Upper lobe of left lung (tissue), 6 donors: ENCODE data around the gene ANKRD44. TPM values are rescaled to one million over a fixed set of nuclear protein-coding genes. Genes with fewer than 3 reads are reported as not detected.
A peak's percentile ranks its signal among the peaks of the same experiment; 100 is the strongest.

Experiments used
- ATAC-seq, 2 donors: fragments of 200-7000 bp; cut with Tn5 transposase; one replicate each; pipeline ENCODE4 v1.9.1; 2022; ENCODE audit warnings: mild to moderate bottlenecking in 2 of 2, moderate library complexity in 2 of 2; ENCODE audit not compliant: low FRiP score in 2 of 2
- DNase-seq, 2 donors: peaks; one replicate each; pipeline ENCODE4 v3.0.0-alpha.2; 2019 to 2020
- H3K27ac ChIP-seq, 4 donors: fragments of 200-600 bp; sonication (generic); one replicate each; pipeline ENCODE4 v1.5.1; 2016 to 2019
- H3K27me3 ChIP-seq, 4 donors: fragments of 200-600 bp; sonication (generic); one replicate each; pipeline ENCODE4 v1.5.1; 2017 to 2019
- H3K36me3 ChIP-seq, 4 donors: fragments of 200-600 bp; sonication (generic); one replicate each; pipeline ENCODE4 v1.5.1; 2016 to 2019
- H3K4me1 ChIP-seq, 4 donors: fragments of 200-600 bp; sonication (generic); one replicate each; pipeline ENCODE4 v1.5.1; 2018 to 2019
- H3K4me3 ChIP-seq, 4 donors: fragments of 200-600 bp; sonication (generic); one replicate each; pipeline ENCODE4 v1.5.1; 2017 to 2019; ENCODE audit warnings: mild to moderate bottlenecking in 2 of 4, moderate library complexity in 1 of 4
- H3K9me3 ChIP-seq, 4 donors: fragments of 200-600 bp; sonication (generic); one replicate each; pipeline ENCODE4 v1.5.1; 2018 to 2019
- EP300 ChIP-seq, 4 donors: sonication (generic); formaldehyde crosslinking; IDR thresholded peaks; one replicate each; pipeline ENCODE4 v1.5.1; 2017; ENCODE audit warnings: antibody characterized with exemption in 4 of 4, control low read depth in 2 of 4
- POLR2A ChIP-seq, 4 donors: fragments of 450-650 bp; IDR thresholded peaks; one replicate each; pipeline ENCODE4 v1.5.1; 2016 to 2017; ENCODE audit warnings: antibody characterized with exemption in 4 of 4, mild to moderate bottlenecking in 2 of 4
- POLR2AphosphoS5 ChIP-seq, 2 donors: sonication (generic); formaldehyde crosslinking; IDR thresholded peaks; one replicate each; pipeline ENCODE4 v1.5.1; 2017; ENCODE audit warnings: antibody characterized with exemption in 2 of 2
- WGBS, 2 donors: methylation state at CpG; one replicate each; pipeline ENCODE4 v1.1.5; 2017 to 2018; 5-methylcytosine and 5-hydroxymethylcytosine counted together
- total RNA-seq, 6 donors: library from RNA; depleted of rRNA in 4 of 6; stranded (reverse); fragments of >200 nt in 4 of 6; gene quantifications; one replicate each; pipeline versions ENCODE4 v1.1.0 to v1.2.1, GENCODE V29; 2016 to 2021
- TF ChIP-seq, protein P1 (sequence below), 6 experiments: fragments of 450-650 bp in 4 of 6; fragments of 200-600 bp in 2 of 6; sonication (generic) in 2 of 6; IDR thresholded peaks; one replicate each; pipeline ENCODE4 v1.5.1; 2016 to 2019; ENCODE audit warnings: antibody characterized with exemption in 6 of 6
- donor health status: DM: no; HTN: no; CAD: no; lungs with moderate emphysema.
- donor health status: DM: no; HTN: yes; CAD: no; lungs with severe emphysema.

The ANKRD44 gene
- total RNA-seq, 6 donors from 2014 or later: 41.0 to 91.1 (median 61.7) TPM

- DNase-seq (no peak), ATAC-seq (no peak)
- H3K4me1 ChIP-seq: peaks cover 0 to 10% (median 5%) of the 10 kb centered on the region in 4 donors
- no peak overlapping the region for H3K27ac ChIP-seq
- H3K4me3 ChIP-seq: no peak overlapping the region
- peaks cover 0 to 76% (median 19%) of the 10 kb centered on the region in 4 donors for H3K36me3 ChIP-seq
- TF ChIP-seq POLR2AphosphoS5 (IDR thresholded peaks at IDR 0.05) (no peak), EP300 (IDR thresholded peaks at IDR 0.05) (no peak), POLR2A (IDR thresholded peaks at IDR 0.05) (no peak)
- TF ChIP-seq, protein P1, sequence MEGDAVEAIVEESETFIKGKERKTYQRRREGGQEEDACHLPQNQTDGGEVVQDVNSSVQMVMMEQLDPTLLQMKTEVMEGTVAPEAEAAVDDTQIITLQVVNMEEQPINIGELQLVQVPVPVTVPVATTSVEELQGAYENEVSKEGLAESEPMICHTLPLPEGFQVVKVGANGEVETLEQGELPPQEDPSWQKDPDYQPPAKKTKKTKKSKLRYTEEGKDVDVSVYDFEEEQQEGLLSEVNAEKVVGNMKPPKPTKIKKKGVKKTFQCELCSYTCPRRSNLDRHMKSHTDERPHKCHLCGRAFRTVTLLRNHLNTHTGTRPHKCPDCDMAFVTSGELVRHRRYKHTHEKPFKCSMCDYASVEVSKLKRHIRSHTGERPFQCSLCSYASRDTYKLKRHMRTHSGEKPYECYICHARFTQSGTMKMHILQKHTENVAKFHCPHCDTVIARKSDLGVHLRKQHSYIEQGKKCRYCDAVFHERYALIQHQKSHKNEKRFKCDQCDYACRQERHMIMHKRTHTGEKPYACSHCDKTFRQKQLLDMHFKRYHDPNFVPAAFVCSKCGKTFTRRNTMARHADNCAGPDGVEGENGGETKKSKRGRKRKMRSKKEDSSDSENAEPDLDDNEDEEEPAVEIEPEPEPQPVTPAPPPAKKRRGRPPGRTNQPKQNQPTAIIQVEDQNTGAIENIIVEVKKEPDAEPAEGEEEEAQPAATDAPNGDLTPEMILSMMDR (IDR thresholded peaks at IDR 0.05): no peak
- WGBS, 2 donors: 92% methylated on average over 4 of the region's 4 CpGs
- H3K9me3 ChIP-seq: no peaks in the 10 kb centered on the region
- no peaks in the 10 kb centered on the region for H3K27me3 ChIP-seq
Observed at GRCh38 chr2:197078535-197078934, 232.0 kb downstream of the ANKRD44 start.

DNA sequence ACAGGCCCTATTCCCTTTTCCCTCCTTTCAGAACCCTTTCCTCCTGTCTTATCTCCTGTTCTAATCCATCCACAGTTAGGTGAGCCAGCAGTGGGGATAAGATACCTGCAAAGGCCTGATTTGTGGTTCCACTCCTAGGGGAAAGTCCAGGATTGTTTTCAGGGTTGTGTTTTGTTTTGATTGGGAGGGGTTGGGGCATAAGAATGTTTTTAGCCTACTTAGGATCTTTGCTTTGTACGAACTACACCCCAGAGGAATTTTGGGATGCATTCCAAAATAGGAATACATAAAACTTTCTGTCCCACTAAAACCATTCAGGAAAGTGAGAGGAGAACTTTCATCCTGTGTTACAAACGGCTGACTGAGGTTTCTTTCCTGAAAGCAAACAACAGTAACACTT lies 233.2 kb downstream of the ANKRD44 start:
- DNase-seq: no peak
- WGBS, 2 donors: 55 to 58% methylated on average over 2 of the region's 2 CpGs
- Histone ChIP-seq H3K4me1 (peaks cover 0 to 10% (median 6%) of the 10 kb centered on the region in 4 donors), H3K36me3 (peaks cover 0 to 70% (median 14%) of the 10 kb centered on the region in 4 donors), H3K4me3 (no peak overlapping the region), H3K27ac (peak overlapping the region in 1 of 4 donors; percentile 1), H3K27me3 (no peaks in the 10 kb centered on the region), H3K9me3 (no peaks in the 10 kb centered on the region)
- no peak for ATAC-seq
- TF ChIP-seq, protein P1 (IDR thresholded peaks at IDR 0.05): no peak
- TF ChIP-seq EP300 (IDR thresholded peaks at IDR 0.05): no peak
- TF ChIP-seq POLR2A (IDR thresholded peaks at IDR 0.05): no peak
- TF ChIP-seq POLR2AphosphoS5 (IDR thresholded peaks at IDR 0.05): no peak

DNA sequence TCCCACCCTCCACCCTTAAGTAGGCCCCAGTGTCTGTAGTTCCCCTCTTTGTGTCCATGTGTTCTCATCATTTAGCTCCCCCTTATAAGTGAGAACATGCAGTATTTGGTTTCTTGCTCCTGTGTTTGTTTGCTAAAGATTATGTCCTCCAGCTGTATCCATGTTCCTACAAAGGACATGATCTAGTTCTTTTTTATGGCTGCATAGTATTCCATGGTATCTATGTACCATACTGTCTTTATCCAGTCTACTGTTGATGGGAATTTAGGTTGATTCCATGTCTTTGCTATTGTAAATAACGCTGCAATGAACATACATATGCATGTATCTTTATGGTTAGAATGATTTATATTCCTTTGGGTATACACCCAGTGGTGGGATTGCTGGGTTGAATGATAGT lies 233.9 kb downstream of the ANKRD44 start:
- no peaks in the 10 kb centered on the region for H3K9me3 ChIP-seq
- DNase-seq (no peak), ATAC-seq (no peak)
- H3K27ac ChIP-seq: no peak overlapping the region
- H3K27me3 ChIP-seq: no peaks in the 10 kb centered on the region
- TF ChIP-seq, protein P1 (IDR thresholded peaks at IDR 0.05): no peak
- TF ChIP-seq POLR2AphosphoS5 (IDR thresholded peaks at IDR 0.05) (no peak), POLR2A (IDR thresholded peaks at IDR 0.05) (no peak), EP300 (IDR thresholded peaks at IDR 0.05) (no peak)
- 0% methylated on average over 1 of the region's 1 CpG for WGBS, 2 donors
- H3K36me3 ChIP-seq: peaks cover 0 to 64% (median 14%) of the 10 kb centered on the region in 4 donors
- no peak overlapping the region for H3K4me3 ChIP-seq
- H3K4me1 ChIP-seq: peaks cover 0 to 10% (median 6%) of the 10 kb centered on the region in 4 donors

GRCh38 chr2:197075754-197076337 lies 234.7 kb downstream of the ANKRD44 start:
- DNase-seq (no peak), ATAC-seq (no peak)
- TF ChIP-seq POLR2AphosphoS5 (IDR thresholded peaks at IDR 0.05): no peak
- TF ChIP-seq, protein P1 (IDR thresholded peaks at IDR 0.05): peak in 2 of 6 experiments; percentile 6 to 29
- TF ChIP-seq EP300 (IDR thresholded peaks at IDR 0.05): no peak
- no peak for TF ChIP-seq POLR2A (IDR thresholded peaks at IDR 0.05)
- Histone ChIP-seq H3K4me3 (no peak overlapping the region), H3K9me3 (no peaks in the 10 kb centered on the region), H3K4me1 (peaks cover 0 to 10% (median 6%) of the 10 kb centered on the region in 4 donors), H3K27me3 (no peaks in the 10 kb centered on the region), H3K36me3 (peaks cover 0 to 56% (median 9%) of the 10 kb centered on the region in 4 donors), H3K27ac (no peak overlapping the region)
- WGBS, 2 donors: 91 to 92% methylated on average over 7 of the region's 7 CpGs

DNA sequence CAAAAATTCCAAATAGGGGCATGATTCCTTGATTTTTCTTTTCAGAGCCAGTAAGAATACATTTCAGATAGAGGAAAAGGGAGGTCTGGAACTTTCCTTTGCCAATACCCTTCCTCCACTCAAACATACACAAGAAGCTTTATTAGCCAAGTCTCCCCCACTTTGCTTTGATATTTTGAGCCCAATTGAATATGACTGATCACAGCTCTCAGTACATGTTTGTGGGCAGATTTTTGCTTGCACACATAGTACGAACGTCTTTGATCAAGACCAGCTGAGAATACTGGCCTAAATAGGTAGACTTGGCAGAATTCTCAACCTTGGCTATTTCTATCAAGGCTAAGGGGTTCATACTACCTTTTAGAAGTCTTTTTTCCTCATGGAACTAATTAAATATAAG lies 235.3 kb downstream of the ANKRD44 start:
- TF ChIP-seq EP300 (IDR thresholded peaks at IDR 0.05): no peak
- no peak for TF ChIP-seq POLR2AphosphoS5 (IDR thresholded peaks at IDR 0.05)
- TF ChIP-seq POLR2A (IDR thresholded peaks at IDR 0.05): no peak
- no peak overlapping the region for H3K27ac ChIP-seq
- H3K4me1 ChIP-seq: peaks cover 0 to 10% (median 4%) of the 10 kb centered on the region in 4 donors
- H3K36me3 ChIP-seq: peaks cover 0 to 54% (median 6%) of the 10 kb centered on the region in 4 donors
- 80 to 100% methylated on average over 2 of the region's 2 CpGs for WGBS, 2 donors
- no peak for DNase-seq
- no peaks in the 10 kb centered on the region for H3K9me3 ChIP-seq
- no peaks in the 10 kb centered on the region for H3K27me3 ChIP-seq
- no peak for ATAC-seq
- H3K4me3 ChIP-seq: no peak overlapping the region
